Thyroid gland (tissue), 4 donors: ENCODE data around the gene ERICH6B.

Experiments
- POLR2A ChIP-seq, 2 donors: fragments of 450-650 bp; IDR thresholded peaks; one replicate each; pipeline ENCODE4 v1.6.1; 2017; ENCODE audit warnings: antibody characterized with exemption in 2 of 2, mild to moderate bottlenecking in 2 of 2, moderate library complexity in 1 of 2
- TF ChIP-seq, protein P1 (sequence below), 6 experiments: fragments of 200-600 bp in 3 of 6; fragments of 450-650 bp in 3 of 6; sonication (generic) in 3 of 6; IDR thresholded peaks; one replicate each; pipeline ENCODE4 v1.5.1; 2016 to 2019; ENCODE audit warnings: antibody characterized with exemption in 6 of 6, mild to moderate bottlenecking in 2 of 6, inconsistent platforms in 1 of 6, moderate library complexity in 1 of 6

DNA sequence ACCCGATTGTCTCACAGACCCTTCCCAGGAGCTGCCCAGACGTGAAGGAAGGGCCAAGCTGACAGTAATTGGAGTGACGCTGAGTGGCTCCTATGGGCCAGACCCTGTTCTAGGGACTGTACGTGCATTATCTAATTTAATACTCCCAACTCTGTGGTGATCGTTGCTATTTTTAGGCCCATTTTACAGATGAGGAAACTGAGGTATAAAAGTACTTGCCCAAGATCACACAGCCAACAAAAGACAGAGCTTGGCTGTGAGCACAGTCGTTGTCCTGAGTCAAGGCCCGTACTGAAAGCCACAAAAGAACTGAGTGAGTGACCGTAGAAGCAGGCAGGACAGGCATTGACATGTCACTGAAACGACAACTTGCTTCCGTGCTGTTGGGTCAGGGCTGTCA, 74.7 kb downstream of the ERICH6B start:
- TF ChIP-seq POLR2A (IDR thresholded peaks at IDR 0.05), result no peak
- TF ChIP-seq, protein P1, sequence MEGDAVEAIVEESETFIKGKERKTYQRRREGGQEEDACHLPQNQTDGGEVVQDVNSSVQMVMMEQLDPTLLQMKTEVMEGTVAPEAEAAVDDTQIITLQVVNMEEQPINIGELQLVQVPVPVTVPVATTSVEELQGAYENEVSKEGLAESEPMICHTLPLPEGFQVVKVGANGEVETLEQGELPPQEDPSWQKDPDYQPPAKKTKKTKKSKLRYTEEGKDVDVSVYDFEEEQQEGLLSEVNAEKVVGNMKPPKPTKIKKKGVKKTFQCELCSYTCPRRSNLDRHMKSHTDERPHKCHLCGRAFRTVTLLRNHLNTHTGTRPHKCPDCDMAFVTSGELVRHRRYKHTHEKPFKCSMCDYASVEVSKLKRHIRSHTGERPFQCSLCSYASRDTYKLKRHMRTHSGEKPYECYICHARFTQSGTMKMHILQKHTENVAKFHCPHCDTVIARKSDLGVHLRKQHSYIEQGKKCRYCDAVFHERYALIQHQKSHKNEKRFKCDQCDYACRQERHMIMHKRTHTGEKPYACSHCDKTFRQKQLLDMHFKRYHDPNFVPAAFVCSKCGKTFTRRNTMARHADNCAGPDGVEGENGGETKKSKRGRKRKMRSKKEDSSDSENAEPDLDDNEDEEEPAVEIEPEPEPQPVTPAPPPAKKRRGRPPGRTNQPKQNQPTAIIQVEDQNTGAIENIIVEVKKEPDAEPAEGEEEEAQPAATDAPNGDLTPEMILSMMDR (IDR thresholded peaks at IDR 0.05), result no peak
